Jurkat, Clone E6-1 (cell line): ENCODE data around the gene TMEM243. TPM values are rescaled to one million over a fixed set of nuclear protein-coding genes. Genes with fewer than 3 reads are reported as not detected.
"Not testable (repeated sequence)": the region's sequence is repeated elsewhere in the genome, so short reads cannot be mapped to it uniquely, and the experiment has no call there.

Experiments used
- DNase-seq: peaks from one replicate; pipeline ENCODE4 v3.0.0-alpha.2; 2011; ENCODE audit warnings: low read depth, low spot score
- H3K4me3 ChIP-seq: 2 replicates; pipeline ENCODE4 v1.5.1; 2011; ENCODE audit warnings: mild to moderate bottlenecking, low read length, control low read depth, moderate library complexity
- polyA plus RNA-seq: library from polyadenylated mRNA; unstranded; fragments of >200 nt; gene quantifications from one replicate; pipeline ENCODE4 v1.2.1, GENCODE V29; 2012; ENCODE audit warnings: missing spikeins; ENCODE audit not compliant: insufficient read length, insufficient read depth

TMEM243 gene, protein sequence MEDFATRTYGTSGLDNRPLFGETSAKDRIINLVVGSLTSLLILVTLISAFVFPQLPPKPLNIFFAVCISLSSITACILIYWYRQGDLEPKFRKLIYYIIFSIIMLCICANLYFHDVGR
- polyA plus RNA-seq, result 33.8 TPM

GRCh38 chr7:87219545-87220025 lies at the start of gene TMEM243:
TMEM243 (minus strand) TSS chr7:87219732; CDS start chr7:87219503, 229 bp downstream.
- peak; percentile 75 for DNase-seq

GRCh38 chr7:87267239-87267900 lies 47.8 kb upstream of the TMEM243 start:
- DNase-seq, result no peak
- H3K4me3 ChIP-seq, result no peak overlapping the region

More at GRCh38 chr7:87219545-87220025, at the start of gene TMEM243:
- H3K4me3 ChIP-seq, result peak within 1 kb of the TSS; percentile 92

DNA sequence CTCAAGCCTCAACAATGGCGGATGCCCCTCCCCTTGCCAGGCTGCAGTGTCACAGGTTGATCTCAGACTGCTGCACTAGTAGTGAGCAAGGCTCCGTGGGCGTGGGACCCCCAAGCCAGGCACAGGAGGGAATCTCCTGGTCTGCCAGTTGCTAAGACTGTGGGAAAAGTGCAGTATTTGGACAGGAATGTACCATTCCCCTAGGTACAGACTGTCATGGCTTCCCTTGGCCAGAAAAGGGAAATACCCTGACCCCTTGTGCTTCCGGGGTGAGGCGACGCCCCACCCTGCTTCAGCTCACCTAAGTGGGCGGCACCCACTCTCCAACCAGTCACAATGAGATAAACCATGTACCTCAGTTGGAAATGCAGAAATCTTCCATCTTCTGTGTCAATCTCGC lies 44.0 kb upstream of the TMEM243 start:
- DNase-seq, result no peak
- no peak overlapping the region for H3K4me3 ChIP-seq

- DNase-seq, result no peak
- no peak overlapping the region for H3K4me3 ChIP-seq
These were observed 34.1 kb upstream of the TMEM243 start for GRCh38 chr7:87253589-87254087.

DNA sequence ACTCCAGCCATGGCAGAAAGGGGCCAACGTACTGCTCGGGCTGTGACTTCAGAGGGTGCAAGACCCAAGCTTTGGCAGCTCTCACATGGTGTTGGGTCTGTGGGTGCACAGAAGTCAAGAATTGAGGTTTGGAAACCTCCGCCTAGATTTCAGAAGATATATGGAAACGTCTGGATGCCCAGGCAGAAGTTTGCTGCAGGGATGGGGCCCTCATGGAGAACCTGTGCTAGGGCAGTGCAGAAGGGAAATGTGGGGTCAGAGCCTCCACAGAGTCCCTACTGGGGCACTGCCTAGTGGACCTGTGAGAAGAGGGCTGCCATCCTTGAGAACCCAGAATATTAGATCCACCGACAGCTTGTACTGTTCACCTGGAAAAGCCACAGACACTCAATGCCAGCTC lies 26.1 kb upstream of the TMEM243 start:
- H3K4me3 ChIP-seq, DNase-seq: not testable (repeated sequence)

GRCh38 chr7:87238464-87239051 lies 19.0 kb upstream of the TMEM243 start:
- not testable (repeated sequence) for DNase-seq, H3K4me3 ChIP-seq

DNA sequence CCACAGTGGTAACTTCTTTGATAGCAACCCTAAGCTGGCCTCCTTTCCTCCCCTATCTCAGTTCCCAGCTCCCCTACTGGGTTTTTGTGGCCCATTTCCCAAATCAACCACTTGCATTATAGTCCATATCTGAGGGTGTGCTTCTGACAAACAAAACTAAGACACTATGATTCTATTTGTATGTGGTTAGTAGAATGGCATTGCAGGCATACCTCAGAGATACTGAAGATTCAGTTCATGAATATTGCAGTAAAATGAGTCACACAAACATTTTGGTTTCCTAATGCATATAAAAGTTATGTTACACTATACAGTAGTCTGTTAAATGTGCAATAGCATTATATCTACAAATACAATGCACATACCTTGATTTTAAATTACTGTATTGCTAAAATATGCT lies 15.4 kb upstream of the TMEM243 start:
- DNase-seq, result no peak
- H3K4me3 ChIP-seq, result no peak overlapping the region

DNA sequence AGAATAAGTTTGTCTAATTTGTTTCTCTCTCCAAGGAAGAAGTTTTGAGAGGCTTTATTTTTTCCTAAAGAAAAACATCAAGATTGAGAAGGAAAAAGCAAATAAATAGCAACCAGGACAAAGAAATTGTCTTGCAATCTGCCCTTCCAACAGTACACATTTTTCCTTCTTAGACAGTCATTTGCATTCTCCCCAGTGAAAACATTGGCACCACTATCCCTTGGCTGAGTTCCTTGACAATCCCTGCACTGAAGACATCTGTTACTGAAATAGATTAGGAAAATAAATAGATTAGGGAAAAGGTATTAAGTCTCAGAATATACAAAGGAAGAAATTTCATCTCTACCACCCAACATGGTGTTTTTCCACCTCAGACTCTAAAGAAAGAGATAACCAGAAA lies 12.2 kb upstream of the TMEM243 start:
- H3K4me3 ChIP-seq, result no peak overlapping the region
- no peak for DNase-seq

GRCh38 chr7:87231258-87231657 lies 11.7 kb upstream of the TMEM243 start:
- H3K4me3 ChIP-seq, result no peak overlapping the region

GRCh38 chr7:87226495-87226894 lies 7.0 kb upstream of the TMEM243 start:
- no peak for DNase-seq
- no peak overlapping the region for H3K4me3 ChIP-seq

More at GRCh38 chr7:87231258-87231657, 11.7 kb upstream of the TMEM243 start:
- no peak for DNase-seq

GRCh38 chr7:87225696-87226095 lies 6.2 kb upstream of the TMEM243 start:
- DNase-seq, result no peak
- H3K4me3 ChIP-seq, result no peak overlapping the region

DNA sequence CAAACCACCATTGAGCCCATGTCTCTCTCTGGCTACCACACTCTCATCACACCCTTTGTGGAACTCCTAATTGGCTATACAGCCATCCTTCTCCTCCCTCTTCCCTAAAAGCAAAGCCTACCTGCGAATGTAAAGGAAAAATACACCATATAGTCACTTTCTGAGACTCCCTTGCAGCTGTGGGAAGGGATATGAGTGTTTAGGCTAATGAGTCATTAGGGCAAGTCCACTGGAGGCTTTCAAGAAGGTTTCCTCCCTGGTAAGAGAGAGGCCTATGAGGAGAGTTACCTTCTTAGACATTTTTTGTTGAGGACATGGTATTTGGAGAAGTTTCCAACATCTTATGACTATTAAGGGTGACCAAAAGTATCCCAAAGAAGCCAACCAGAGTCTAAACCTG lies 4.1 kb upstream of the TMEM243 start:
- no peak overlapping the region for H3K4me3 ChIP-seq
- DNase-seq, result no peak

GRCh38 chr7:87220734-87221215 lies 1.2 kb upstream of the TMEM243 start:
- H3K4me3 ChIP-seq, result peak overlapping the region; percentile 92
- DNase-seq, result no peak

DNA sequence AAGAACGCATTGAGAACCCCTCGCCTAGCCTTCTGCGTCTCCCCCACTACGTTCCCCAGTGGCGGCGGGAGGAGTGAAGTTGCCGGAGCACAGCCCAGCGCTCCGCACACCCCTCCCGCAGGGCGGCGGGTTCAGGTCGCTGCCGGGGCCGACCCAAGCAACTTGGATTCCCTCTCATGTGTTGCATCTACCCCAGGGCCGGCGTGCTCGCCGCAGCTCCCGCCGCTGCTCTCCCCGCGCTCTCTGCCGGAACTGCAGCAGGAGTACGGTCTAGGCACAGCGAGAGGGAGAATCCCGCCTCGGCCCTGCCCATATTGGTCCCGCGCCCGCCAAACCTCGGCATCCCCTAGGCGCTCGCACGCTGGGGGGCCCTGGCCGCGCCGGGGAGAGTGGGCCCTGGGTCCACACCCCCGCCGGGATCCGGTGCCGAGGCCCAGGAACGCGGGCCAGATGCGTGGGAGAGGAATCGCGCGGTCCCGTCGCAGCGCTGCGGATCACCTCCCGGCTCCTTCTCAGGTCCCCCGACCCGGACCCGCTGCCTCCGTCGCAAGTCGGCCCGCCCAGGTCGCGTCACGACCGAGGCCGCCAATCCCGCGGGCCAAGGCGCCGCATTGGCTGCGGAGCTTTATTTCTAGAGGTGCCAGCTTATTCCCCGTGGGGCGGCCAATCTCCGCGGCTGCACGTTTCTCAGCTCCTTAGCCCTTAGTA lies 648 bp upstream of the TMEM243 start:
- peak; percentile 61 for DNase-seq
- peak overlapping the region; percentile 92 for H3K4me3 ChIP-seq

- DNase-seq, result peak; percentile 32
- peak overlapping the region; percentile 92 for H3K4me3 ChIP-seq
These were observed 562 bp downstream of the TMEM243 start for GRCh38 chr7:87218796-87219544.

GRCh38 chr7:87217983-87218653 lies 1.4 kb downstream of the TMEM243 start:
- peak overlapping the region; percentile 92 for H3K4me3 ChIP-seq
- DNase-seq, result no peak

DNA sequence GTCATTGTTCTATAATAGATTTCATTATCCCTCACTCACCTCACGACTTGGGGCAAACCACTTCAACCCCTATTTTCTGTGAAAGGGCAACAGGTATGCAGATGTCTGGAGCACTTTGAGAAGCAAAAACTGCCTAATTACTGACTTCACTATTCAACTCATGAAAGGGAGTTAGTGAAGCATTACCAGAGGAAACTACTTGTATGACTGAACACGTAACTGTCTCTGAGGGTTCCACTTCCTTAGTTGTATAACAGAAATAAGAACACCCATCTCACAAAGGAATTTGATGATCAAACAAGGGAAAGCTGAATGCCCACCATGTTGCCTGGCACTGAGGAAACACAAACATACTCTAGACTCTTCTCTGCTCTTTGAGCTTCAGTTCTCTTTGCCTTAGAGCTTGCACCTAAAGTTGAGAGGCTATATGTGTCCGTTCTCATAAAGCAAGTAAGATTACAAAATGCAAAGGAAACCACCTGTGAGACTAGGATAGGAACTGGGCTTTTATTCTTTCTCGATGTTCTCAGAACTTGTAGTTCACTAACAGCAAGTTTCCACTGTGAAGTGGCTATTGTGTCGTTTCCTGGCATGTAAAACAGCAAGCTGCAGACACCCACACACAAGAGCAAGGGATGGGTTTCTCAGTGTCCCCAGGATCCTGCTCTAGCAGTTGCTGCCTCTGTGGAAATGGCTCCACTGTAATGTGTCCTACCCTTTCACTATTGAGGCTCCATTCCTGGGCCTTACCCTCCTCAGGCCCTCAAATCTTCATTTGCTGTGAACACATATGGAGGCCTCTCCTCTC lies 2.6 kb downstream of the TMEM243 start:
- peak; percentile 70 for DNase-seq
- peak overlapping the region; percentile 29 for H3K4me3 ChIP-seq
